Measurements from ENCODE around the gene SIRT6. TPM values are rescaled to one million over a fixed set of nuclear protein-coding genes. Genes with fewer than 3 reads are reported as not detected.

Gene SIRT6
- polyA plus RNA-seq, 1 donor from 2014 or later, result 42.8 TPM

GRCh38 chr19:4229179-4229931, 47.0 kb upstream of the SIRT6 start, which contains the start of gene EBI3:
EBI3 (plus strand) TSS chr19:4229523; CDS start chr19:4229551, 28 bp downstream.
- H3K36me3 ChIP-seq (ENCODE audit: insufficient read depth, low read length), result no peaks in the 10 kb centered on the region
- no peak within 1 kb of the TSS for H2AFZ ChIP-seq (ENCODE audit: low read depth, low read length)
- H3K4me2 ChIP-seq (ENCODE audit: low read length), result no peak within 1 kb of the TSS
- no peaks in the 10 kb centered on the region for H4K20me1 ChIP-seq (ENCODE audit: insufficient read depth)
- no peak for TF ChIP-seq POLR2AphosphoS5 (IDR thresholded peaks at IDR 0.05)
- no peak for TF ChIP-seq RAD21 (conservative IDR thresholded peaks at IDR 0.05)
- no peak for TF ChIP-seq EP300 (conservative IDR thresholded peaks at IDR 0.05; ENCODE audit: poor library complexity, severe bottlenecking)
- no peak for TF ChIP-seq MXI1 (conservative IDR thresholded peaks at IDR 0.05; ENCODE audit: poor library complexity, severe bottlenecking)
- no peak for TF ChIP-seq TAF1 (IDR thresholded peaks at IDR 0.05; ENCODE audit: low read depth)
- no peak for TF ChIP-seq SMC3 (conservative IDR thresholded peaks at IDR 0.05; ENCODE audit: poor library complexity)
- no peak for TF ChIP-seq REST (IDR thresholded peaks at IDR 0.05; ENCODE audit: borderline replicate concordance)
- TF ChIP-seq CTCF (IDR thresholded peaks at IDR 0.05; ENCODE audit: poor library complexity, severe bottlenecking), result no peak
- TF ChIP-seq EZH2 (IDR thresholded peaks at IDR 0.05; ENCODE audit: borderline replicate concordance, insufficient read depth, low read length, poor library complexity, severe bottlenecking), result no peak
- no peaks in the 10 kb centered on the region for H3K79me2 ChIP-seq (replicated peaks; ENCODE audit: insufficient read depth, low read length)
- no peak within 1 kb of the TSS for H3K9ac ChIP-seq (ENCODE audit: low read length)
- no peak within 1 kb of the TSS for H3K4me3 ChIP-seq (ENCODE audit: low read length)
- H3K9me2 ChIP-seq (ENCODE audit: insufficient read depth, low read length), result no peaks in the 10 kb centered on the region
- H3K27ac ChIP-seq (ENCODE audit: low read length), result no peak within 1 kb of the TSS
- H3K9me3 ChIP-seq (ENCODE audit: low read length), result no peaks in the 10 kb centered on the region
- H3K27me3 ChIP-seq (ENCODE audit: insufficient read depth, low read depth, low read length), result no peaks in the 10 kb centered on the region
- no peaks in the 10 kb centered on the region for H3F3A ChIP-seq (ENCODE audit: insufficient read depth, low read length, poor library complexity, severe bottlenecking)

- H3K36me3 ChIP-seq (ENCODE audit: insufficient read depth, low read length), result no peaks in the 10 kb centered on the region
- H3K79me2 ChIP-seq (replicated peaks; ENCODE audit: insufficient read depth, low read length), result no peaks in the 10 kb centered on the region
- no peaks in the 10 kb centered on the region for H4K20me1 ChIP-seq (ENCODE audit: insufficient read depth)
- no peak overlapping the region for H3K4me3 ChIP-seq (ENCODE audit: low read length)
- TF ChIP-seq POLR2AphosphoS5 (IDR thresholded peaks at IDR 0.05) (no peak), SMC3 (conservative IDR thresholded peaks at IDR 0.05; ENCODE audit: poor library complexity) (no peak), CTCF (IDR thresholded peaks at IDR 0.05; ENCODE audit: poor library complexity, severe bottlenecking) (no peak), MXI1 (conservative IDR thresholded peaks at IDR 0.05; ENCODE audit: poor library complexity, severe bottlenecking) (no peak), EZH2 (IDR thresholded peaks at IDR 0.05; ENCODE audit: borderline replicate concordance, insufficient read depth, low read length, poor library complexity, severe bottlenecking) (no peak), TAF1 (IDR thresholded peaks at IDR 0.05; ENCODE audit: low read depth) (no peak), EP300 (conservative IDR thresholded peaks at IDR 0.05; ENCODE audit: poor library complexity, severe bottlenecking) (no peak), REST (IDR thresholded peaks at IDR 0.05; ENCODE audit: borderline replicate concordance) (no peak)
- no peaks in the 10 kb centered on the region for H3K9me2 ChIP-seq (ENCODE audit: insufficient read depth, low read length)
- no peak overlapping the region for H3K4me2 ChIP-seq (ENCODE audit: low read length)
- H3K27me3 ChIP-seq (ENCODE audit: insufficient read depth, low read depth, low read length), result no peaks in the 10 kb centered on the region
- H3K9ac ChIP-seq (ENCODE audit: low read length), result no peak overlapping the region
- H2AFZ ChIP-seq (ENCODE audit: low read depth, low read length), result no peak overlapping the region
- H3K27ac ChIP-seq (ENCODE audit: low read length), result no peak overlapping the region
- H3K9me3 ChIP-seq (ENCODE audit: low read length), result no peaks in the 10 kb centered on the region
- H3F3A ChIP-seq (ENCODE audit: insufficient read depth, low read length, poor library complexity, severe bottlenecking), result no peaks in the 10 kb centered on the region
Observed at GRCh38 chr19:4228765-4229178, 46.4 kb upstream of the SIRT6 start.
